Endothelial cell of umbilical vein (primary cell): ENCODE data around the gene MS4A4A. TPM values are rescaled to one million over a fixed set of nuclear protein-coding genes. Genes with fewer than 3 reads are reported as not detected.

Source experiments
- BruUV-seq: library from RNA; stranded (reverse); fragments of 400-500 nt; replicated peaks from 2 replicates; lab custom pipeline; 2021; lab: Mats Ljungman, UMichigan
- CTCF ChIA-PET: fragments of 300-600, 350-600 bp; sonication (Branson Sonifier 250); formaldehyde crosslinking; loops from one replicate; lab custom pipeline; 2021; ENCODE audit warnings: antibody characterized with exemption, inconsistent platforms; lab: Charles Lee
- POLR2A ChIA-PET: fragments of 300-600, 350-600 bp; sonication (Branson Sonifier 250); formaldehyde crosslinking; loops from one replicate; lab custom pipeline; 2021; ENCODE audit warnings: antibody characterized with exemption, inconsistent platforms; lab: Charles Lee
- DNase-seq: peaks from one replicate; pipeline ENCODE4 v3.0.0-alpha.2; 2011; ENCODE audit warnings: low read depth, low spot score
- FAIRE-seq: peaks from 2 replicates; lab custom pipeline; 2011; peaks lifted over from hg19 to GRCh38; lab: Jason Lieb, UNC
- H2AFZ ChIP-seq: 2 replicates; pipeline ENCODE4 v1.6.0; 2012; ENCODE audit warnings: low read depth, low read length, control low read depth, inconsistent platforms
- H3K27ac ChIP-seq: 2 replicates; pipeline ENCODE4 v1.5.1; 2011; ENCODE audit warnings: low read depth, mild to moderate bottlenecking, control low read depth, low read length, moderate library complexity; ENCODE audit not compliant: insufficient read depth
- H3K27me3 ChIP-seq, 2 experiments: 2 replicates each; pipeline versions ENCODE4 v1.6.0 to v1.6.1; 2011; ENCODE audit warnings: low read length in 2 of 2, mixed read lengths in 1 of 2; ENCODE audit not compliant: control insufficient read depth in 2 of 2, insufficient read depth in 2 of 2
- H3K36me3 ChIP-seq, 2 experiments: 2 replicates in 1 of 2; 3 replicates in 1 of 2; pipeline ENCODE4 v1.5.1; 2011; ENCODE audit warnings: low read length in 2 of 2, mild to moderate bottlenecking in 1 of 2, moderate library complexity in 1 of 2; ENCODE audit not compliant: control insufficient read depth in 2 of 2, insufficient read depth in 2 of 2; ENCODE audit errors: extremely low read depth in 1 of 2
- H3K4me1 ChIP-seq: 3 replicates; pipeline ENCODE4 v1.5.1; 2011; ENCODE audit warnings: mild to moderate bottlenecking, low read length; ENCODE audit not compliant: control insufficient read depth, insufficient read depth; ENCODE audit errors: extremely low read depth
- H3K4me2 ChIP-seq: 2 replicates; pipeline ENCODE4 v1.6.1; 2011; ENCODE audit warnings: low read length, control low read depth, mixed read lengths; ENCODE audit not compliant: insufficient read depth
- H3K4me3 ChIP-seq, 3 experiments: fragments of 200-600 bp in 1 of 3; sonication (generic), shearing (Covaris generic) in 1 of 3; replicated peaks in 1 of 3; 2 replicates each; pipeline ENCODE4 v1.5.1; 2011 to 2016; ENCODE audit warnings: control low read depth in 3 of 3, low read length in 3 of 3, mild to moderate bottlenecking in 2 of 3, inconsistent platforms in 1 of 3, low read depth in 1 of 3, moderate library complexity in 1 of 3; ENCODE audit not compliant: insufficient read depth in 1 of 3
- H3K79me2 ChIP-seq: 2 replicates; pipeline ENCODE4 v1.6.0; 2012; ENCODE audit warnings: low read length, inconsistent platforms; ENCODE audit not compliant: control insufficient read depth, insufficient read depth
- H3K9ac ChIP-seq: replicated peaks from 2 replicates; pipeline ENCODE3; 2011; ENCODE audit warnings: low read length, control low read depth; ENCODE audit not compliant: insufficient read depth; ENCODE audit errors: extremely low read depth
- H3K9me1 ChIP-seq: replicated peaks from 3 replicates; pipeline ENCODE4 v1.6.0; 2011; ENCODE audit warnings: mild to moderate bottlenecking, low read length; ENCODE audit not compliant: control insufficient read depth, insufficient read depth; ENCODE audit errors: extremely low read depth
- H3K9me3 ChIP-seq: replicated peaks from 2 replicates; pipeline ENCODE4 v1.5.1; 2012; ENCODE audit warnings: low read length, inconsistent platforms; ENCODE audit not compliant: control insufficient read depth, insufficient read depth
- H4K20me1 ChIP-seq: replicated peaks from 2 replicates; pipeline ENCODE3; 2011; ENCODE audit warnings: mild to moderate bottlenecking, low read length; ENCODE audit not compliant: control insufficient read depth, insufficient read depth; ENCODE audit errors: extremely low read depth
- CTCF ChIP-seq, 2 donors: IDR thresholded peaks; 1 replicate in 1 of 2; 2 replicates in 1 of 2; pipeline ENCODE4 v1.5.1; 2011; ENCODE audit warnings: low read length in 2 of 2, mild to moderate bottlenecking in 2 of 2, moderate library complexity in 2 of 2, control low read depth in 1 of 2, inconsistent platforms in 1 of 2, low read depth in 1 of 2; ENCODE audit not compliant: insufficient read depth in 1 of 2; ENCODE audit errors: extremely low read depth in 1 of 2
- FOS ChIP-seq: IDR thresholded peaks from 2 replicates; pipeline ENCODE4 v1.6.1; 2011; ENCODE audit warnings: mild to moderate bottlenecking, low read length, moderate library complexity, borderline replicate concordance; ENCODE audit not compliant: insufficient read depth
- GATA2 ChIP-seq: IDR thresholded peaks from 2 replicates; pipeline ENCODE4 v1.7.0; 2011; ENCODE audit warnings: low read depth, mild to moderate bottlenecking, moderate library complexity, mixed read lengths, low read length; ENCODE audit not compliant: insufficient read length, insufficient read depth
- JUN ChIP-seq: IDR thresholded peaks from 2 replicates; pipeline ENCODE4 v1.6.1; 2011; ENCODE audit warnings: borderline replicate concordance, low read depth; ENCODE audit not compliant: insufficient read length, insufficient read depth
- MYC ChIP-seq: IDR thresholded peaks from one replicate; pipeline ENCODE4 v1.6.1; 2011; ENCODE audit warnings: mild to moderate bottlenecking, low read depth, low read length
- POLR2A ChIP-seq: IDR thresholded peaks from 2 replicates; pipeline ENCODE4 v1.6.1; 2012; ENCODE audit warnings: low read depth, mild to moderate bottlenecking, control low read depth, low read length
- POLR2AphosphoS5 ChIP-seq: IDR thresholded peaks from 2 replicates; pipeline ENCODE4 v1.6.1; 2012; ENCODE audit warnings: low read depth, mild to moderate bottlenecking, control low read depth, low read length, moderate library complexity; ENCODE audit not compliant: insufficient read depth
- dilution Hi-C: fragments of 300-500 bp; cut with MboI; formaldehyde crosslinking; loops from one replicate; pipeline ENCODE4 v1.15.0; 2019; ENCODE audit warnings: low sequenced_read_pairs; ENCODE audit not compliant: extremely low pct_ligation_motif_present
- intact Hi-C: fragments of 100-400 bp; cut with micrococcal nuclease; formaldehyde crosslinking; loops from one replicate; pipeline ENCODE4 v1.10.0; 2022
- polyA plus RNA-seq, 4 experiments: library from polyadenylated mRNA; depleted of rRNA in 3 of 4; stranded (reverse) in 3 of 4; unstranded in 1 of 4; fragments of >200 nt; gene quantifications; 2 replicates each; pipeline versions ENCODE4 v1.2.1 to v1.2.3, GENCODE V29; 2011 to 2012; ENCODE audit warnings: missing spikeins in 1 of 4
- total RNA-seq: library from RNA; stranded (reverse); gene quantifications from 2 replicates; pipeline ENCODE4 v1.2.3, GENCODE V29; 2021

MS4A4A gene
- total and polyA plus RNA-seq, 2 donors (not counting 3 experiments of a cell fraction or from before 2014, with no cell fraction given): 0.19 TPM; not detected in 1

- Histone ChIP-seq H3K4me1 (no peaks in the 10 kb centered on the region), H3K9ac (no peak overlapping the region), H3K4me2 (no peak overlapping the region), H2AFZ (no peak overlapping the region), H3K4me3 (no peak overlapping the region), H3K27ac (no peak overlapping the region), H3K9me3 (no peaks in the 10 kb centered on the region), H3K79me2 (no peaks in the 10 kb centered on the region), H3K36me3 (no peaks in the 10 kb centered on the region), H3K27me3 (peaks cover 25 to 30% of the 10 kb centered on the region in 2 experiments), H4K20me1 (no peaks in the 10 kb centered on the region), H3K9me1 (no peaks in the 10 kb centered on the region)
- ChIA-PET CTCF (interaction anchor here (8.5 kb wide), 1 partner anchor 13 kb away, joined by 85 read pairs; no protein-coding TSS in a partner anchor), POLR2A (no interaction called here)
- intact Hi-C loops (no loop called here), dilution Hi-C loops (no loop called here)
- no TSS peak for BruUV-seq
- TF ChIP-seq GATA2 (no peak), JUN (no peak), POLR2AphosphoS5 (no peak), MYC (no peak), POLR2A (no peak), CTCF (IDR thresholded peaks at IDR 0.05; ENCODE audit: extremely low read depth in 1 of 2, insufficient read depth in 1 of 2, low read depth in 1 of 2, low read length in 2 of 2) (no peak), FOS (no peak)
- no peak for DNase-seq
- FAIRE-seq: no peak
Observed at GRCh38 chr11:60349990-60350389, 69.5 kb downstream of the MS4A4A start.
